Measurements from ENCODE around the gene ZSCAN12. TPM values are rescaled to one million over a fixed set of nuclear protein-coding genes. Genes with fewer than 3 reads are reported as not detected.

The ZSCAN12 gene
- total and polyA plus RNA-seq, 2 donors (not counting 1 experiment from before 2014, with no cell fraction given): 4.7 to 9.6 TPM

GRCh38 chr6:28351087-28351486 lies 48.5 kb downstream of the ZSCAN12 start:
- no peaks in the 10 kb centered on the region for H3K4me1 ChIP-seq (ENCODE audit: control insufficient read depth, extremely low read depth, insufficient read depth, low read length)
- no peaks in the 10 kb centered on the region for H3K27me3 ChIP-seq (ENCODE audit: control insufficient read depth, insufficient read depth, low read length)
- H2AFZ ChIP-seq (ENCODE audit: low read length): no peak overlapping the region
- DNase-seq (ENCODE audit: low read depth in 2 of 2): no peak
- no peaks in the 10 kb centered on the region for H4K20me1 ChIP-seq (ENCODE audit: control insufficient read depth, extremely low read depth, insufficient read depth, low read length)
- H3K36me3 ChIP-seq (ENCODE audit: control insufficient read depth, insufficient read depth, low read length): no peaks in the 10 kb centered on the region
- no peak overlapping the region for H3K27ac ChIP-seq (ENCODE audit: insufficient read depth, low read length)
- peak overlapping the region; percentile 87 to 97 (median 90) for H3K4me3 ChIP-seq (replicated peaks in 1 of 4; ENCODE audit: control extremely low read depth in 1 of 4, insufficient read depth in 1 of 4, low read depth in 3 of 4, low read length in 4 of 4)
- H3K4me2 ChIP-seq (ENCODE audit: extremely low read depth, insufficient read depth, low read length): peak overlapping the region; percentile 83
- no peak for TF ChIP-seq EZH2 (IDR thresholded peaks at IDR 0.05; ENCODE audit: low read length, missing control alignments)
- TF ChIP-seq CTCF (conservative IDR thresholded peaks at IDR 0.05 in 1 of 2, IDR thresholded peaks at IDR 0.05 in 1 of 2; ENCODE audit: low read depth in 1 of 2, low read length in 2 of 2): no peak
- no peak overlapping the region for H3K9ac ChIP-seq (ENCODE audit: insufficient read depth, low read length)
- H3K9me3 ChIP-seq (ENCODE audit: control insufficient read depth, insufficient read depth, low read depth, low read length): no peaks in the 10 kb centered on the region
- H3K79me2 ChIP-seq (ENCODE audit: control insufficient read depth, insufficient read depth, low read length): peaks cover 24% of the 10 kb centered on the region

DNA sequence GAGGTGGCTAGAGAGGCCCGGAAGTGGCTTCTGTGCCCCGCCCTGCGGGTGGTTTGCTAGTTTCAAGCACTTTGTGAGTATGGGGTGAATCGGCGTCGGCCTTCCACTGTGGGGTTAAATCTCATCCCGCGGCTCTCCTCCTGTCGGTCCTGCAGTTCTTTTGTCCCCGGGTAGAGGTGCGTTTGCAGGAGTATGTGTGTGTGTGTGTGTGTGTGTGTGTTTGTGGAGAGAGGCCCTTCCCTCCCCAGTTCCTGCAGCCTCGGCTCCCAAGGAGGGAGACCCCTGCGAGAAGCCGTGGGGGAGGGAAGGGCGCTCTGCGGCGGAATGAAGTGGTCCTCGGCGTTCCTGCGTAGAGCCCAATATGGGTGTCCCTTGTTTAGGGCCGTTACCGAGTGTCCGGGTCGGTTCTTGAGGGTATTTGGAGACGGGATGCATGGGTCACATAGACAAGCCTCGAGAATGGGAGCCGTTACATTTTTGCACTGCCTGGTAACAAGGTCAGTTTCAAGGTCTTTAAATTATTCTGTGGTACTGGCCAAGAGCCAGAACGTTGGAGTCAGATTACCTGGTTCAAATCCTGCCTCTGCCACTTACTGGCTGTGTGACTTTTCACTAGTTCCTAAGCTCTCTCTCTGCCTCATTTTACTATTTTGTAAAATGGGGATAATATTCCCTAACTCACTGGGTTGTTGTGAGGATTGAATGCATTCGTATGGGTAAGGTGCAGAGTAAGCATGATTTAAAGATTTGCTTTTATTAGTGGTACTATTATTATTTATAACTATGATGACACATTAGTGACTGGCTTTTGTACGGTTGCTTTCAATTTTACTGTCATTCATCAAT lies 49.4 kb downstream of the ZSCAN12 start, which contains the start of gene ZKSCAN3:
ZKSCAN3 (plus strand) TSS at position 56 of the 846 bp plus-strand sequence. CDS start 9,640 bp downstream, outside the sequence.
- Histone ChIP-seq H3K9ac (ENCODE audit: insufficient read depth, low read length) (peak within 1 kb of the TSS; percentile 60), H3K27me3 (ENCODE audit: control insufficient read depth, insufficient read depth, low read length) (peaks cover 5% of the 10 kb centered on the region), H3K9me3 (ENCODE audit: control insufficient read depth, insufficient read depth, low read depth, low read length) (no peaks in the 10 kb centered on the region), H3K36me3 (ENCODE audit: control insufficient read depth, insufficient read depth, low read length) (no peaks in the 10 kb centered on the region), H3K4me1 (ENCODE audit: control insufficient read depth, extremely low read depth, insufficient read depth, low read length) (no peaks in the 10 kb centered on the region), H4K20me1 (ENCODE audit: control insufficient read depth, extremely low read depth, insufficient read depth, low read length) (no peaks in the 10 kb centered on the region), H3K4me3 (replicated peaks in 1 of 4; ENCODE audit: control extremely low read depth in 1 of 4, insufficient read depth in 1 of 4, low read depth in 3 of 4, low read length in 4 of 4) (peak within 1 kb of the TSS; percentile 87 to 97 (median 90)), H2AFZ (ENCODE audit: low read length) (peak within 1 kb of the TSS; percentile 71), H3K4me2 (ENCODE audit: extremely low read depth, insufficient read depth, low read length) (peak within 1 kb of the TSS; percentile 89), H3K79me2 (ENCODE audit: control insufficient read depth, insufficient read depth, low read length) (peaks cover 24% of the 10 kb centered on the region), H3K27ac (ENCODE audit: insufficient read depth, low read length) (peak within 1 kb of the TSS; percentile 54)
- peak; percentile 80 to 82 for DNase-seq (ENCODE audit: low read depth in 2 of 2)
- TF ChIP-seq CTCF (conservative IDR thresholded peaks at IDR 0.05 in 1 of 2, IDR thresholded peaks at IDR 0.05 in 1 of 2; ENCODE audit: low read depth in 1 of 2, low read length in 2 of 2) (no peak), EZH2 (IDR thresholded peaks at IDR 0.05; ENCODE audit: low read length, missing control alignments) (no peak)

DNA sequence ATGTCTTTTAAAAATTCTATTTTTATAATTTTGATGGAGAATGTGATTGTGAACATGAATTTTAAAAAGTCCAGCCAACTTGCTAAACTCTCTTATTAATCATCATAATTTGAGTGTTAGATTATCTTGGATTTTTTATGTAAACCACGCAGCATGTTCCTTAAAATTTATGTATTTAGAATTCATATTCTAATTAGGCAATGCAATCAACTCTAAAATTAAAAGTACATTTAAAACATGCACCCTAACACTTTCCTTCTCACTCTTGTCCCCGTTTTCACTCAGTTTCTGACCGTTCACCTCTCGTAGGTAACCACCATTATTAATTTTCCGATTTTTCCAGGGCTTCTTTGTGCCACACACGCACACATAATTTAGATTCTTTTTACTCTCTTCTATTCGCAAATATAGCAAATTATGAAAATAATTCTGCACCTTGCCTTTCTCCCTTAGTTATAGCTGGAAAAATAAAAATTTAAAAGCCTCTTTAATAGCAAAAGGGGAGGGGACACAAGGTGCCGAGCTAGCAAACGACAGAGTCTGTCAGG lies 50.1 kb downstream of the ZSCAN12 start:
- Histone ChIP-seq H4K20me1 (ENCODE audit: control insufficient read depth, extremely low read depth, insufficient read depth, low read length) (no peaks in the 10 kb centered on the region), H3K4me2 (ENCODE audit: extremely low read depth, insufficient read depth, low read length) (peak overlapping the region; percentile 89), H2AFZ (ENCODE audit: low read length) (peak overlapping the region; percentile 71), H3K9me3 (ENCODE audit: control insufficient read depth, insufficient read depth, low read depth, low read length) (no peaks in the 10 kb centered on the region), H3K27ac (ENCODE audit: insufficient read depth, low read length) (no peak overlapping the region), H3K4me3 (replicated peaks in 1 of 4; ENCODE audit: control extremely low read depth in 1 of 4, insufficient read depth in 1 of 4, low read depth in 3 of 4, low read length in 4 of 4) (peak overlapping the region; percentile 87 to 97 (median 90)), H3K27me3 (ENCODE audit: control insufficient read depth, insufficient read depth, low read length) (peaks cover 6% of the 10 kb centered on the region), H3K79me2 (ENCODE audit: control insufficient read depth, insufficient read depth, low read length) (peaks cover 24% of the 10 kb centered on the region), H3K4me1 (ENCODE audit: control insufficient read depth, extremely low read depth, insufficient read depth, low read length) (no peaks in the 10 kb centered on the region), H3K36me3 (ENCODE audit: control insufficient read depth, insufficient read depth, low read length) (no peaks in the 10 kb centered on the region), H3K9ac (ENCODE audit: insufficient read depth, low read length) (no peak overlapping the region)
- TF ChIP-seq EZH2 (IDR thresholded peaks at IDR 0.05; ENCODE audit: low read length, missing control alignments): no peak
- TF ChIP-seq CTCF (conservative IDR thresholded peaks at IDR 0.05 in 1 of 2, IDR thresholded peaks at IDR 0.05 in 1 of 2; ENCODE audit: low read depth in 1 of 2, low read length in 2 of 2): no peak
- DNase-seq (ENCODE audit: low read depth in 2 of 2): no peak
